Measurements from ENCODE around the gene MAPK12.
"Not testable (repeated sequence)": the region's sequence is repeated elsewhere in the genome, so short reads cannot be mapped to it uniquely, and the experiment has no call there.

Gene MAPK12

GRCh38 chr22:50280708-50281383 lies 19.4 kb upstream of the MAPK12 start:
- DNase-seq = no peak

DNA sequence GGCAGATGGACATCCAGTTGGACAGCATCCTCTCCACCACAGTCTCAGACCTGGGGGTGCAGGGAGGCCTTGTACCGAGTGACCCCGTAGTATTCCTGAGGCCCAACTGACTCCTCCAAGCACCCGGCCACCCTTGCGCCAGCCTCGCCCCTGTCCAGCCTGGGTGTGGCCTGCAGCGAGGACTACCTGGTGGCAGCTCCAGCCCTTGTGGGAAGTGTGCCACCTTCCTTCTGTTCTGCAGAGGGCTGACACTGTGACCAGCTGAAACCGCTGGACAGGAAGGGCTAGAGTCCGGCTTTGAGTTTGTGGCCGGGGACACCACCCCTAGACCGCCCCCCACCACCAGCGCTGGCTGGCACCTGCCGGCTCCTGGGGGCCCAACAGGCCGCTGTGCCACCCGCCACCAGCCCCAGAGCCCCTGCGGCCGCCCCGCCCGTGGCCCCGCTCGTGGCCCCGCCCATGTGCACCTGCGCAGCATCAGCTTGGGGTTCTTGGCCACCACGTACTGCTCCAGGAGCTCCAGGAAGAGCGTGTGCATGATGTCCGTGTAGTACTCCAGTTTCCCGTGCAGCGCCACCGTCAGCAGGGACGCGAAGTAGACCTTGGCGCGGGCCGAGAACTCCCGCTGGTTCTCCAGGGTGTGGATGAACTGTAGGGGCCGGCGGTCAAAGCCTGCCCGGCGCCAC lies 18.7 kb upstream of the MAPK12 start:
- DNase-seq = no peak

DNA sequence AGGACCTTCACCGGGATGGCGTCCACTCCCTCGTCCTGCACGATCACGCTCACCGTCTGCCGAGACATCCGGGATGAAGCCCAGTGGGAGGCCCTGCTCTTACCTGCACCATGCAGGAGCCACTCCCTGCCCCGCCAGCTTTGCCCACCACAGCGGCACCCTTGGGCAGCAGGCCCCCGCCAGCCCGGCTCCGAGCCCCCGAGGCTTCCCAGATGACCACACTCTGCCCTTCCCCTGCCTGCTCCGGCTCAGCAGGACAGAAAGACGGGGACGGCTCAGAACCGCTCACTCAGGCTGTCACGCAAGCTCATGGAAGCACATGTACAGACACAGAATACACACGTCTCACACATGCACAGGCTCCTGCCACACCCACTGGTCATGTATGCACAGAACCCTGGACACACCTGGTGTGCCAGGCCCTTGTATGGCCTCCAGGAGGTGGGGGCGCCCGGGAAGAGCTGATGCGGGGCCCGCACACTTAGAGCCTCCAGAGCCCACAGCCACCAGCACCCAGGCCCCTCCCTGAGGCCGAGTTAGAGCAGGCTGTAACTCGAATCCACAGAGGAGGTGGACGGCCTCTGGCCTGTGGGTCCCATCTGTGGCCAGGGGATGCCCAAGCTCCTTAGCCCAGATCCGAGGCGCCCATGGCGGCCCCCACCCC lies 17.6 kb upstream of the MAPK12 start:
- no peak for DNase-seq

GRCh38 chr22:50278461-50278860 lies 17.0 kb upstream of the MAPK12 start:
- no peak for DNase-seq

GRCh38 chr22:50277761-50278160 lies 16.3 kb upstream of the MAPK12 start:
- DNase-seq = no peak

GRCh38 chr22:50276143-50276542 lies 14.7 kb upstream of the MAPK12 start:
- DNase-seq = no peak

- no peak for DNase-seq
These were observed 13.9 kb upstream of the MAPK12 start for GRCh38 chr22:50275181-50276055.

DNA sequence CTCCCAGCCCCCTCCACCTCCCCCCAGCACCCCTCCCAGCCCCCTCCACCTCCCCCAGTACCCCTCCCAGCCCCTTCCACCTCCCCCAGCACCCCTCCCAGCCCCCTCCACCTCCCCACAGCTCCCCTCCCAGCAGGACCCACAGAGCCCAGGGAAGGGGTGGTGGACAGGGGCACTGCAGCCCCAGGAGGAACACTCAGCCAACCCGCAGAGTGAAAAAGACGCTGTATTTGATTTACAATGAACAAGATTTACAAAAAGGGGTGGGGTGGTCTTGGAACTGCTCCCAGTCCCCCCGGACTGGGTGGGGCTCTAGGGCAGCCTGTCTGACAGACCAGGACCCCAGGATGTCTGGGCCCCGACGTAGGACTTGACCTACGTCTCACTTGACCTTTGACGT lies 13.3 kb upstream of the MAPK12 start:
- no peak for DNase-seq

DNA sequence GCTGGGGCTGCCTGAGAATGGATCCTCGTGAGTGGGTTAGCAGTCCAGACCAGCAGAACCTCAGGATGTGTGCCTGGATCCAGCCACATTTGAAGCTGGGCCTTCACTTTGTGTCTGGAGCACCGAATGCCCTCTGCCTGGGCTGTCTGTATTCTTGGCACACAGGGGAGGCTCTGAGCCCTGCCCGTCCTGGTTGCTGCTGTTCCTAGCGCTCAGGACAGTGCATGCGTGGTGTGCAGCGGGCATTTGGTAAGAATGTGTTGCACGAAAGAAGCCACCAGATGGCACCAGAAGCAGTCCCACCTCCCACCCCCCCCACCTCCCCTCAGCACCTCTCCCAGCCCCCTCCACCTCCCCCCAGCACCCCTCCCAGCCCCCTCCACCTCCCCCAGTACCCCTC lies 12.8 kb upstream of the MAPK12 start:
- DNase-seq = peak; percentile 23

DNA sequence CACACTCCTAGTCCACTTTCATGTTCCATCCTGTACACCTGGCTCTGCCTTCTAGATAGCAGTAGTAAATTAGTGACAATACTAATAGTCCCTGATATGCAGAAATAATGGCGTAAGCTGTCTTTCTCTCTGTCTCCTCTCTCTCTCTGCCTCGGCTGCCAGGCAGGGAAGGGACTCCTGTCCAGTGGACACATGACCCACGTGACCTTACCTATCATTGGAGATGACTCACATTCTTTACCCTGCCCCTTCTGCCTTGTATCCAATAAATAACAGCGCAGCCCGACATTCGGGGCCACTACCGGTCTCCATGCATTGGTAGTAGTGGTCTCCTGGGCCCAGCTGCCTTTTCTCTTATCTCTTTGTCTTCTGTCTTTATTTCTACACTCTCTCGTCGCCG lies 12.3 kb upstream of the MAPK12 start:
- not testable (repeated sequence) for DNase-seq

- not testable (repeated sequence) for DNase-seq
These were observed 11.9 kb upstream of the MAPK12 start for GRCh38 chr22:50273352-50273751.

DNA sequence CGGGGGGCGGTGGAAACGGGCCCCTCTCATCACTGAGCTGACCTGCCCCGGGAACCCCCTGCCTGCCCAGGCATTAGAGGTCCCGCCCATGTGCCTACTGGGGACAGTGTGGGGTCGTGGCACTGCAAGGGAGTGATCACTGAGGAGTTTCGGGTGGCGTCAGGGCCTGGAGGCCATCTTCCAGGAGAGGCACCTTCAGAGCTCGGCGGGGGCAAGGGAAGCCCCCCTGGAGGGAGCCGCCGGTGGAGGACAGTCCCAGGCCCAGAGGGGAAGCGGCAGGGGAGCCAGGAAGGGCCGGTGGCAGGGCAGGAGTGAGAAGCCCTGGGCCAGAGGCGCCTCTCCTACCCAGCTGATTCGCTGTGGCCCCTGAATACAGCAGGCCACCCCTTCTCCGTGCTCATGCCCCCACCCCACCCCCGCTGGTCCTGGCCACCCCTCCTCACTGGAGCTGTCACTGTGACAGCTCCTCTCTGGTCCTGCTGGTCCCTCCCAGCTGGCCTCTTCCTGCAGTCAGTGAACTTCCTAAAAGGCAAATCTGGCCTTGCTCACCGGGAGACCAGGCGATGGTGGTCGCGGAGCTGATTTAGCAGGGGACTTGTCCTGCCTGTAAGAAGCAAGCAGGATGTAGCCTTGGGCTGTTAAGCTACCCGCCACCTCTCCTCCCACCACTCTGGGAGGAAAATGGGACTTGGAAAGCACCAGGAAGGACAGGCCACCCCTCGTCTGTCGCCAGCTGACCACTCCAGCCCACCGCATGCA lies 10.7 kb upstream of the MAPK12 start:
- no peak for DNase-seq

- DNase-seq = peak; percentile 52
These were observed 10.1 kb upstream of the MAPK12 start for GRCh38 chr22:50271519-50271970.

DNA sequence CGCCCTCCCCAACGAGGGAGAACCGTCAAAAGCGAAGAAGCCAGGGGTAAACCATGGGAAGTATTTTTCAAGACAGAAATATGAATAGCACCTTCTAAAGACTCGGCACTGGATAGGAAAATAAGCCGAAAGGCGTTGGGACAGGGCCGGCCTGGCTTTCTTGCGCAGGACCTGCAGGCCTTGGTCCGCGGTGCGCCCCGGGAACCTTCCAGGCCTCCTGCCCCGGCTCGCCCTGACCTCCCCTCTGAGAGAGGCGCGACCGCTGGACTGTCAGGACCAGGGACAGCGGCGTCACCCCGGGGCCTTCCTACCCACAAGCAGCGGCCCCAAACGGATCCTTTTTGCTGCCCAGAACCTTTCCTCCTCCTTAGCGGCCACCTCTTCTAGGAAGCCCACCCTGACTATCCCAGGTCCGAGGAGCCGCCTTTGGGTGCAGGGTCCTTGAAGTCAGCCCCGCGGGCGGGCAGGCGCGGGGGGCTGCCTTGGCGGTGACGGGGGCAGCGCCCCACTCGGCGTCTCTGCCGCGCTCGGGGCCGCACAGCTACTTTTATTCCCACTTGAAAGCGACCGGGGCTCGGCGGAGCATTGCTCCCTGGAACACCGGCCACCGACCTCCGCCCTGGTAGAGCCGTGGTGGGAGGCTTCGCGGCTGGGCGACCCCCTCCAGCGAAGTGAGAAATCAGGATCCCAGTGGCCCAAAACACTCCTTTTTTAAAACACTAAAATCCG lies 9.3 kb upstream of the MAPK12 start:
- DNase-seq = peak; percentile 35

DNA sequence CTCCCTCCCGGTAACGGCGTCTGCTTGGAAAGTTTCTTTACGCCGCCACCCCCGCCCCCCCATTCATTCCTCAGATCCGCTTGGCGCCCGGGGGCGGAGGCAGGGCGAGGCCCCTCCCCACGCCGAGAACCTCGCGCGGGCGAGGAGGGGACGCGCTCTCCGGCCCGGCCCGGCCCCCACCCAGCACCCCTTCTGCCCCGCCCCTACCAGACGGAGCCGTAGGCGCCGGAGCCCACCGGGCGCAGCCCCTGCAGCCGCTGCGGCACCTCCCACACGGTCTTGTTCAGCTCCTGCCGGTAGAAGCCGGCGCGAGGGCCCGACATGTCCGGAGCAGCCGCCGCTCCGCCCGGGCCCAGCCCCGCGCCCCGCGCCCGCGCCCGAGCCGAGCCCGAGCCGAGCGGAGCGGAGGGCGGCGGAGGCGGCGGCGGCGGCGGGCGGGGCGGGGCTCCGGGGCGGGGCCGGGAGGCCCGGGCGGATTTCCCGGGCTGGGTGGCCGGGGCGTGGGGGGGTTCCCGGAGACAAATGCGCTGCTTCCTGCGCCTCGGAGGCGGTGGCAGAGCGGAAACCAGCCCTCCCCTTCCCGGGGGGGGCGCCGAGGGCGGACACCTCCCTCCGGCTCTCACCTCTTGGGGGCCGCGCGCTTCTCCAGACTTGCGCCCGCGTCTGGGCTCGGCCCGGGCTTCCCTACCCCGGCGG lies 8.6 kb upstream of the MAPK12 start, which contains the start of gene MAPK11:
Gene MAPK11, minus strand, starts transcription at position 411 of the 696 bp plus-strand sequence. Its CDS starts 88 bp downstream, at position 323.
- DNase-seq = peak; percentile 41

- no peak for DNase-seq
These were observed 8.1 kb upstream of the MAPK12 start for GRCh38 chr22:50269573-50269969.

DNA sequence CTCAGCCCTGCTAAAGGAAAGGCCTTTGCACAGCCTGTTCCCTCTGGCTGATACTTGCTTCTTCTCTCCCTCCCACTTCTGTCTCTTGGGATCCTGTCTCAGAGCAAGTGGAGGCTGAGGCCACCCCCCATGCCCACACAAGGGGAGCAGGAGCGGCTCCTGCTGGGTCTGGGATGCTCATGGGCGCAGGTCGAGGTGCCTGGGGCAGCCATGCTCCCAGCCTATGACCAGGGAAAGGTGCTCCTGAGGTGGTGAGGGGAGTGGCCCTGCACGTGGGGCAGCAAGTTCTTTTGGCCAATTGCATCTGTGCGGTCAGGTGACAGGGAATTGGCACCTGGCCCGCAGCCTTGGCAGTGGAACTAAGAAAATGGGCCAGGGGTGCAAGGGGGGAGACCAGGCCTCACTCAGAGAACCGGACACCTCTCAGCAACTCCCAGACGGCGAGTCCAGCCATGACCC lies 7.2 kb upstream of the MAPK12 start:
- DNase-seq = no peak

GRCh38 chr22:50267591-50268390 lies 6.3 kb upstream of the MAPK12 start:
- peak; percentile 18 for DNase-seq

DNA sequence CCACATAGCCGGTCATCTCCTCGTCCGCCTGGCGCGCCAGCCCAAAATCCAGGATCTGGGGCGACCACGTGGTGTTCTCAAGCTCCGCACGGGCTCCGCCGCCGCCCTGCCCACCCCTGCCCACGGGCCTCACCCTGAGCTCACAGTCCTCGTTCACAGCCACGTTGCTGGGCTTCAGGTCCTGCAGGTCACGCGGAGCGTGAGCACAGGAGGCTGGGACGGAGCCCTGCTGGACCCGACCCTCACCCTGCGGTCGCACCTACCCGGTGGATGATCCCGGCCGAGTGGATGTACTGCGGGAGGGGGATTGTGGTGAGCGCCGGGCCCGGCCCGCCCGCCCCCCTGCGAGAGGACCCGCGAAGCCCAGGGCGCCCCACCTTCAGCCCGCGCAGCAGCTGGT lies 5.5 kb upstream of the MAPK12 start:
- no peak for DNase-seq

Data from NCI-H146 (cell line).